Measurements from ENCODE around the gene ATG4B.

DNA sequence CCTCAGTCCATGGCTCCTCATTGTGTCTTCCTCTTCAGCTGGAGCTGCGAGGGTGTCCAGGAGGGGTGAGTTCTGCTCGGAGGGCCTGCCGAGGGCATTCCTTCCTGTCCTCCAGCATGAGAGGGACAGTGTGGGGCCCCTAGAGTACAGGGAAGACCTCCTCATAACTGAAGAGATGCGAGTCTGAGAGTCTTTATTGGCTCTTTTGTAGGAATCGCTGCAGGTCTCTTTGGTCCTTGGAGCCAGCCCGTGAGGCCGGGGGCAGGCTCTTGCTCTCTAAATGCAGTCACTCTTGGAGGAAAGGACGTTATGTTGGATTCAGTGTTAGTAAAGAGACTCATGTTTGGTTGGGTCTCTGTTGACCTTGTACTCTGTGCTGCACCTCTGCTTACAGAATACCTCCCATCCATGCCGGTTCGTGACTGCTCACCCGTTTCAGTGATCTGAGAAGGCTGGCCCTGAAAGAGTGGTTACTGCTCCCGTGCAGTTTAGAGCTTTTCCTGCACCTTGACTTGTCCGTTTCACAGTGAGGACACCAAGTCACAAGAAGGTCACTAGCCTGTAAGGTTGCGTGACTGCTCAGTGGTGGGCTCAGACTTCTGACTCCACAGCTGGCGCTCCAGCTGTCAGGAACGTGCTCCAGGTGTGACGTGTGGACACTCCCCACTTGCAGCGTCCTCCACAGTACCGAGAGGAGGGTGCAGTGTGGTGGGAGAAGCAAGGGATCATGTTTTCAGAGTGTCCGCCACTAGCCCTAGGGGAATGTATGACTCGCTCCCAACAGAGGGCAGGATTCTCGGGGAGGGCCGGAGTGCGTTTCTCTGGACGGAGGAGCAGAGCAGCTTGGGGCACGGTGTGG is 7.8 kb downstream of the ATG4B start:
- TF ChIP-seq POLR2AphosphoS5 (IDR thresholded peaks at IDR 0.05; ENCODE audit: low read depth, low read length): no peak
- TF ChIP-seq POLR2A (IDR thresholded peaks at IDR 0.05; ENCODE audit: low read depth, low read length): no peak

Data from GM12892 (cell line).